GM18508 (cell line): ENCODE measurements around the gene TRMT44.
"Not testable (repeated sequence)": the region's sequence is repeated elsewhere in the genome, so short reads cannot be mapped to it uniquely, and the experiment has no call there.

Experiments
- ATAC-seq: cut with Tn5 transposase; IDR thresholded peaks from one replicate; pipeline ENCODE4 v1.9.1; 2021; ENCODE audit warnings: moderate number of reproducible peaks; ENCODE audit not compliant: insufficient read depth, unreplicated experiment

Gene TRMT44

DNA sequence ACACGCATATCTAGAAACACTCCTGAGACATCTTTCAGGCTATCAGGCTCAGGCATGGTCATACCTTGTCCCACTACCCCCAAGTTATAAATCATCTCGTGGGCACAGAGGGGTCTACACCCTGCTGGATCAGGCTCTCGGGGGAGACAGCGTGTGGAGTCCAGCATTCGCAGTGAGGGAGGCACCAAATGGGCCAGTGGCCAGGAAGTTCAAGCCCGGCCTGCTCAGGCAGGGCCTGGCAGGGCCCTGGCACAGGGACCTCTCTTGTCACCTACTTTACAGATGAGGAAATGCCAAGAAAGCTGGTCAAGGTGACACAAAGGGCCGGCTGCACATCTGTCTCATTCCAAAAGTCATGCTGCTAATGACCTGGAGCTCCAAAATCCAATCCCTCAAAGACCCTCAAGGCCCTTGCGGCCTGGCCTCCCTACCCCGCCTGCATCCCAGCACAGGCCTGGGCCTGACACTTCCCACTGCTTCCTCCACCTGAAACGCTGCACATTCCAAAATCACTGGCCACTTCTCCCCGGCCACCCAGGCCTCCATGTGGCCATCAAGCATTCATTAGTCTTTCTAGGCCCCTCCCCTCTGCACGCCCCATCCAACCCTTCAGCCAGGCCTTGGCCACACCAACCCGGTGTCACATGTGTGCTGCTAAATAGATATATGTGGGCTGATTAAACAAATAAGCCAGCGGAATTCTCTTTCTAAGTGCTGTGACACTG is 35.6 kb upstream of the TRMT44 start:
- ATAC-seq, result no peak

GRCh38 chr4:8405516-8405875 is 35.1 kb upstream of the TRMT44 start:
- ATAC-seq, result no peak

- not testable (repeated sequence) for ATAC-seq
These were observed 33.7 kb upstream of the TRMT44 start for GRCh38 chr4:8406887-8407286.

- no peak for ATAC-seq
These were observed 33.3 kb upstream of the TRMT44 start for GRCh38 chr4:8407316-8407715.

DNA sequence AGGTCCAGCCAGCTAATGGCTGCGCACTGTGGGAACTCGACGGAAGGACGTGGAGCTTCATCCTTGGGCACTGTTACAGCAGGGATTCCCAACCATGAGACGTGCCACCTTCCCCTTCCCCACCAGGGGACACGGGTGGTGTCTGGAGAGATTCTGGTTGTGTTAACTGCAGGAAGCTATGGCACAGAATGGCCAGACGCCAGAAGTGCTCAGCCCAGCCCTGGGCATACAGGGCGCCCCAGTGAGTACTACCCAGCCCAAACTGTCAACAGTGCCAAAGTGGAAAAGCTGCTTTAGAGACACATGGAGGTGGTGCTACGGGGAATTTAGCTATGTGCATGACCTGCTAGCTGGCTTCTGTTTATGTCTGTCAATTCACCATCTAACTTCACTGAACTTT is 32.8 kb upstream of the TRMT44 start:
- no peak for ATAC-seq

DNA sequence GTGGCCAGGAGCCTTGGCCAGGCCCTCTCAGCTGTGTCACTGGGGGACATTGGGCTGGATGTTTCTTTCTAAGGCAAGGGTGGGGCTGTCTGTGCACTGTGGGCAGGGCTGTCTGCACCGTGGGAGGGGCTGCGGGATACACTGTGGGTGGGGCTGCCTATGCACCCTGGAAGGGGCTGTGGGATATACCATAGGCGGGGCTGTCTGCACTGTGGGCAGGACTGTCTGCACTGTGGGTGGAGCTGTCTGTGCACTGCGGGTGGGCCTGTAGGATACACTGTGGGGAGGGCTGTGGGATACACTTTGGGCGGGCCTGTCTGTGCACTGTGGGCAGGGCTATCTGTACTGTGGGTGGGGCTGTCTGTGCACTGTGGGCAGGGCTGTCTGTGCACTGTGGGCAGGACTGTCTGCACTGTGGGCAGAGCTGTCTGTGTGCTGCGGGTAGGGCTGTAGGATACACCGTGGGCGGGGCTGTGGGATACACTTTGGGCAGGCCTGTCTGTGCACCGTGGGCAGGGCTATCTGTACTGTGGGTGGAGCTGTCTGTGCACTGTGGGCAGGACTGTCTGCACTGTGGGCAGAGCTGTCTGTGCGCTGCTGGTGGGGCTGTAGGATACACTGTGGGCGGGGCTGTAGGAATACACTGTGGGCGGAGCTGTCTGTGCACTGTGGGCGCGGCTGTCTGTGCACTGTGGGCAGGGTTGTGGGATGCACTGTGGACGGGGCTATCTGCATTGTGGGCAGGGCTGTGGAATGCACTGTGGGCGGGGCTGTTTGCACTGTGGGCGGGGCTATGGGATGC is 31.1 kb upstream of the TRMT44 start:
- no peak for ATAC-seq

DNA sequence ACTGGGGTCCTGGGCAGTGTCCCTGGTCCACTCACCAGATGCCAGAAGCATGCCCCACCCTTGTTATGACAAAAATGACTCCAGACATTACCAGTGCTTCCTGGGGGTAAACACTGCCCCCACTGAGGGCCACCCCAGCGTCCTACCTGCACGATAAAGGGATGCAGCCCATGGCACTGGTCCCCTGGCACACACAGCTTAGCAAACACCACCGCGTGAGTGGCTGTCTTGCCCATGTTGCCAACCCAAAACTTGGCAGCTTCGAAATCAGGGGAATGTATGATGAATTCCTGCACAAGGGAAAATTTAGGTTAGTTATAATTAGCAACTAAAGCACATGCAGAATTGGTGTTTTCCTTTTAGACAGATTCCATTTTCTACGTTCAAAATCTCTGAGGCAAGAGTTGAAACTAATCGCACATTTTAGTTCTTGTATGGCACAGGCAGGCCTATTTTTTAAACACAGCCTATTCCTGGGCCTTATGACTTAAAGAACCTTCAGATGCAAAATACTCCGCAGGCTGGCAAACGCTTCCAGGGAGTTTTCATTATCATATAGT is 30.4 kb upstream of the TRMT44 start:
- ATAC-seq, result no peak

GRCh38 chr4:8410641-8411271 is 29.8 kb upstream of the TRMT44 start:
- no peak for ATAC-seq

GRCh38 chr4:8411351-8412180 is 29.0 kb upstream of the TRMT44 start:
- no peak for ATAC-seq

GRCh38 chr4:8412288-8412687 is 28.3 kb upstream of the TRMT44 start:
- no peak for ATAC-seq

- ATAC-seq, result no peak
These were observed 26.2 kb upstream of the TRMT44 start for GRCh38 chr4:8414377-8414776.

- no peak for ATAC-seq
These were observed 23.4 kb upstream of the TRMT44 start for GRCh38 chr4:8417071-8417614.

DNA sequence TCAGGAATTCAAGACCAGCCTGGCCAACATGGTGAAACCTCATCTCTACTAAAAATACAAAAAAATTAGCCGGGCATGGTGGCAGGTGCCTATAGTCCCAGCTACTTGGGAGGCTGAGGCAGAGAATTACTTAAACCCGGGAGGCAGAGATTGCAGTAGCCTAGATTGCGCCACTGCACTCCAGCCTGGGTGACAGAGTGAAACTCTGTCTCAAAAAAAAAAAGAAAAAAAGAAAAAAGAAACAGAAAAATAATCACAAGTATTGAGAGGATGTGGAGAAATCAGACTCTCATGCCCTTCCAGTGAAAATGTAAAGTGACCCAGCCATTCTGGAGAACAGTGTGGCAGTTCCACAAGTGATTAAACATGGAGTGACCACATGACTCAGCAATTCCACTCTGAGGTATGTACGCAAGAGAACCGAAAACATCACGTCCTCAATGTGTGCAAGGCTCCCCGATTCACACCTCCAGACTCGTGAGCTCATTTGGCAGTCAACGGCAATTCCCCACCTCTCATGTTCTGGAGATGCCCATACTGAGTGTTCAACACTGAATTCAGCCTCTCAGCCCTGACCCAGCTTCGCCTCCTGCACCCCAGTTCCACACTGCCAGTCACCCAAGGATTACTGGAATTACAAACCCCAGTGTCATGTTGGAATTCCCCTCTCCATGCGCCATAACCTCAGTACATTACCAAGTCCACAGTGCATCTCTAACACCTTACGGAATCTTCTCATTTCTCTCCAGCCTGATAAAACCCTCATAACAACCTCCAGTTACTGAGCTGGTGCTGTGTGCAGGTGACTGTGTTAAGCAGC is 21.1 kb upstream of the TRMT44 start:
- peak; percentile 60 for ATAC-seq

- not testable (repeated sequence) for ATAC-seq
These were observed 20.4 kb upstream of the TRMT44 start for GRCh38 chr4:8420151-8420550.

DNA sequence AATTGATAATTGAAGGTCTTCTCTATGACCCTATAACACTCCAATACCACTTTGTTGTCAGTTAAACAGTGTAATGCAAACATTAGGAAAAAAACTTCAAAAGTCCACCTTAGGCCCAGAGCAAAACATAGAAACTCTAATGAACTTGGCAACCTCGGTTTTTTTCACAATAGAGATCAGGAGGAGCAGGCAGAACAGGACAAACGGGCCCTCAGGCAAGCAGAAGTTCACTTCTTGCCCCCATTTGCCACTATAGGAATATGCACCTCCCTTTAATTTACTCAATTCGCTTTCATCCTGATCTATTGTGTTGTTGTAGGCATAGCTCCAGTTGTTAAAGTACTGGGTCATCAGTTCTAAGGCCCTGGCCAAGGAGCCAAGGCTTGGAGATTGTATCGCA is 18.2 kb upstream of the TRMT44 start:
- ATAC-seq, result no peak

DNA sequence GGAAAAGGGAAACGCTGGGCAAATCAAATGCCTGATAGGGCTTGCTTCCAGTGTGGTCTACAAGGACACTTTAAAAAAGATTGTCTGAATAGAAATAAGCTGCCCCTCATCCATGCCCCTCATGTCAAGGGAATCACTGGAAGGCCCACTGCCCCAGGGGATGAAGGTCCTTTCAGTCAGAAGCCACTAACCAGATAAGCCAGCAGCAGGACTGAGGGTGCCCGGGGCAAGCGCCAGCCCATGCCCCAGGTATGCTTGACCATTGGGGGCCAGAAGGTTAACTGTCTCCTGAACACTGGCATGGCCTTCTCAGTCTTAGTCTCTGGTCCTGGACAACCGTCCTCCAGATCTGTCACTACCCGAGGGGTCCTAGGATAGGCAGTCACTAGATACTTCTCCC is 17.8 kb upstream of the TRMT44 start:
- no peak for ATAC-seq

GRCh38 chr4:8427262-8427661 is 13.3 kb upstream of the TRMT44 start:
- ATAC-seq, result no peak

- peak; percentile 29 for ATAC-seq
These were observed 12.8 kb upstream of the TRMT44 start for GRCh38 chr4:8427761-8428287.
